Effector CD4-positive, alpha-beta T cell (primary cell): ENCODE results near the gene ENPP7. TPM values are rescaled to one million over a fixed set of nuclear protein-coding genes. Genes with fewer than 3 reads are reported as not detected.

Source experiments
- DNase-seq: peaks from one replicate; pipeline ENCODE4 v3.0.0-alpha.2; 2020
- total RNA-seq: gene quantifications from one replicate; lab custom pipeline; 2026; lab: John Stamatoyannopoulos, UW

Gene ENPP7
- not detected for total RNA-seq

- DNase-seq, result no peak
These were observed at the start of gene ENPP7 for GRCh38 chr17:79730769-79731483. TSS of gene ENPP7 (plus strand) at chr17:79730943. CDS start at chr17:79731140, 197 bp downstream.

- no peak for DNase-seq
These were observed 49.6 kb upstream of the ENPP7 start for GRCh38 chr17:79681101-79681621.

GRCh38 chr17:79681628-79682261 is 49.0 kb upstream of the ENPP7 start:
- no peak for DNase-seq

- DNase-seq, result no peak
These were observed 47.4 kb upstream of the ENPP7 start for GRCh38 chr17:79683365-79683764.

GRCh38 chr17:79684132-79684985 is 46.4 kb upstream of the ENPP7 start:
- DNase-seq, result no peak

GRCh38 chr17:79685121-79685520 is 45.6 kb upstream of the ENPP7 start:
- DNase-seq, result no peak

- DNase-seq, result no peak
These were observed 44.3 kb upstream of the ENPP7 start for GRCh38 chr17:79686476-79686875.

GRCh38 chr17:79690466-79690865 is 40.3 kb upstream of the ENPP7 start:
- DNase-seq, result no peak

- DNase-seq, result no peak
These were observed 39.5 kb upstream of the ENPP7 start for GRCh38 chr17:79690988-79691836.

- DNase-seq, result no peak
These were observed 38.8 kb upstream of the ENPP7 start for GRCh38 chr17:79691931-79692330.

GRCh38 chr17:79693419-79693818 is 37.3 kb upstream of the ENPP7 start:
- no peak for DNase-seq

GRCh38 chr17:79695293-79695790 is 35.4 kb upstream of the ENPP7 start:
- no peak for DNase-seq

- no peak for DNase-seq
These were observed 34.7 kb upstream of the ENPP7 start for GRCh38 chr17:79695797-79696609.

- DNase-seq, result no peak
These were observed 34.1 kb upstream of the ENPP7 start for GRCh38 chr17:79696610-79696982.

- DNase-seq, result no peak
These were observed 32.4 kb upstream of the ENPP7 start for GRCh38 chr17:79698146-79698846.

- DNase-seq, result no peak
These were observed 31.2 kb upstream of the ENPP7 start for GRCh38 chr17:79699386-79700036.

- DNase-seq, result no peak
These were observed 30.2 kb upstream of the ENPP7 start for GRCh38 chr17:79700592-79700991.

- DNase-seq, result no peak
These were observed 28.7 kb upstream of the ENPP7 start for GRCh38 chr17:79702034-79702433.

- DNase-seq, result no peak
These were observed 28.1 kb upstream of the ENPP7 start for GRCh38 chr17:79702550-79703236.
